Heart left ventricle (tissue), 13 donors: ENCODE measurements around the gene MVB12B.

ENCODE experiments used
- CTCF ChIP-seq, 12 donors: fragments of 200-600 bp; sonication (generic) in 4 of 12; IDR thresholded peaks; one replicate each; pipeline versions ENCODE4 v1.5.0 to v1.8.0; 2018 to 2022; ENCODE audit warnings: antibody characterized with exemption in 12 of 12, mild to moderate bottlenecking in 5 of 12
- POLR2A ChIP-seq, 2 donors: fragments of 450-650 bp; IDR thresholded peaks; one replicate each; pipeline ENCODE4 v1.6.1; 2017; ENCODE audit warnings: antibody characterized with exemption in 2 of 2, mild to moderate bottlenecking in 2 of 2, moderate library complexity in 2 of 2
- donor health status: ischemic (EF 13 %, LVEDD 7.1; RV severe dilation, severe dysfunction).
- donor health status: DM: no; HTN: yes; CAD: no.
- donor health status: DM: no; HTN: no; CAD: no.
- donor health status: ischemic (EF 25% LVEDD 6.9; RV normal size, moderate dysfunction).
- donor health status: ischemic (EF 25% LVEDD 5.7; RV mildly dilated, moderate dysfunction).
- donor health status: ischemic (EF 35%, LVEDD 5.7; RV mildly dilated, moderate dysfunction).
- donor health status: nonischemic (EF 11% LVEDD 7.7; RV severe dilation, severe dysfunction).
- donor health status: DM: yes; HTN: yes; CAD: no.
- donor health status: PGD.
- donor health status: ischemic (EF 29% LVEDD 5.4; RV normal size, mild dysfunction).
- donor health status: nonischemic (EF 23%, LVEDD 6.1; RV moderate dilation, normal function).

DNA sequence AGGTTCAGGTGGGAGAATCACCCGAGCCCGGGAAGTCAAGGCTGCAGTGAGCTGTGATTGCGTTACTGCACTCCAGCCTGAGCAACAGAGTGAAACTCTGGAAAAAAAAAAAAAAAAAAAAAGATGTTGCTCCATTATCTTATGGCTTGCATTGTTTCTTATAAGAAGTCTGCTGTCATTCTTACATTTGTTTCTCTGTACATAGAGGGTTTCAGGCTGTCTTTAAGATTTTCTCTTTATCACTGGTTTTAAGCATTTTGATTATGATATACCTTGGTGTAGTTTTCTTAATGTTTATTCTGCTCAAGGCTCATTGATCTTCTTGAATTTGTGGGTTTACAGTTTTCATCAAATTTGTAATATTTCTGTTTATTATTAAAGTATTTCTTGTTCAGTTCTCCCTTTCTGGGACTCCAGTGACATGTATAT is 35.2 kb downstream of the MVB12B start:
- TF ChIP-seq CTCF (IDR thresholded peaks at IDR 0.05) (no peak), POLR2A (IDR thresholded peaks at IDR 0.05) (no peak)
